HepG2 (cell line): ENCODE data around the gene ZNF431. TPM values are rescaled to one million over a fixed set of nuclear protein-coding genes. Genes with fewer than 3 reads are reported as not detected.

Experiments used
- ADNP ChIP-seq: sonication (generic); formaldehyde crosslinking; IDR thresholded peaks from 2 replicates; pipeline ENCODE4 v1.4.0; 2020; ENCODE audit warnings: missing genetic modification reagents
- AHR ChIP-seq: IDR thresholded peaks from 2 replicates; pipeline ENCODE4 v1.6.1; 2018; ENCODE audit warnings: missing genetic modification reagents, missing compliant biosample characterization
- EZH2 ChIP-seq: conservative IDR thresholded peaks from 2 replicates; pipeline ENCODE4 v1.6.1; 2012; ENCODE audit warnings: mild to moderate bottlenecking, low read depth, low read length, moderate library complexity
- GZF1 ChIP-seq: sonication (generic); formaldehyde crosslinking; IDR thresholded peaks from 2 replicates; pipeline ENCODE4 v1.5.1; 2020; ENCODE audit warnings: mild to moderate bottlenecking, missing genetic modification reagents
- HMGA1 ChIP-seq: sonication (generic); formaldehyde crosslinking; conservative IDR thresholded peaks from 2 replicates; pipeline ENCODE4 v1.4.0; 2020; ENCODE audit warnings: missing genetic modification reagents
- IKZF5 ChIP-seq: IDR thresholded peaks from 2 replicates; pipeline ENCODE4 v1.6.1; 2018; ENCODE audit warnings: missing genetic modification reagents, mild to moderate bottlenecking, missing compliant biosample characterization
- MIXL1 ChIP-seq: IDR thresholded peaks from 2 replicates; pipeline ENCODE4 v1.6.1; 2016
- NR2F2 ChIP-seq: IDR thresholded peaks from 2 replicates; pipeline ENCODE4 v1.6.1; 2012; ENCODE audit warnings: low read depth, inconsistent platforms, borderline replicate concordance
- SSRP1 ChIP-seq: IDR thresholded peaks from 2 replicates; pipeline ENCODE4 v1.6.1; 2016; ENCODE audit warnings: control low read depth
- STAT6 ChIP-seq: sonication (generic); formaldehyde crosslinking; IDR thresholded peaks from 2 replicates; pipeline ENCODE4 v1.4.0; 2020; ENCODE audit warnings: missing genetic modification reagents, mild to moderate bottlenecking, borderline replicate concordance
- TARDBP ChIP-seq: sonication (generic); formaldehyde crosslinking; IDR thresholded peaks from 2 replicates; pipeline ENCODE4 v1.8.0; 2022; ENCODE audit warnings: mild to moderate bottlenecking, missing genetic modification reagents
- TBL1XR1 ChIP-seq: fragments of 150-350 bp; IDR thresholded peaks from 2 replicates; pipeline ENCODE4 v1.6.1; 2014; ENCODE audit warnings: borderline replicate concordance, low read length; ENCODE audit not compliant: partially characterized antibody
- THAP11 ChIP-seq: IDR thresholded peaks from 2 replicates; pipeline ENCODE4 v1.6.1; 2016; ENCODE audit warnings: missing biosample characterization, missing genetic modification reagents
- XBP1 ChIP-seq: sonication (generic); formaldehyde crosslinking; IDR thresholded peaks from 2 replicates; pipeline ENCODE4 v1.5.0; 2020; ENCODE audit warnings: missing genetic modification reagents
- XRCC5 ChIP-seq: fragments of 200-400 bp; formaldehyde crosslinking; optimal IDR thresholded peaks from 2 replicates; pipeline ENCODE3; 2017; ENCODE audit warnings: mild to moderate bottlenecking, low read length
- YY1 ChIP-seq: IDR thresholded peaks from 2 replicates; pipeline ENCODE4 v1.6.1; 2011; ENCODE audit warnings: low read length, low read depth, moderate library complexity, mild to moderate bottlenecking; ENCODE audit not compliant: insufficient read depth, insufficient replicate concordance
- ZNF142 ChIP-seq: sonication (generic); formaldehyde crosslinking; IDR thresholded peaks from 2 replicates; pipeline ENCODE4 v1.4.0; 2020; ENCODE audit warnings: missing genetic modification reagents
- ZNF367 ChIP-seq: sonication (generic); formaldehyde crosslinking; IDR thresholded peaks from 2 replicates; pipeline ENCODE4 v1.4.0; 2020; ENCODE audit warnings: missing genetic modification reagents, borderline replicate concordance
- ZNF546 ChIP-seq: sonication (generic); formaldehyde crosslinking; conservative IDR thresholded peaks from 2 replicates; pipeline ENCODE4 v1.8.1; 2023; ENCODE audit warnings: mild to moderate bottlenecking, missing genetic modification reagents
- ZNF639 ChIP-seq: conservative IDR thresholded peaks from 2 replicates; pipeline ENCODE4 v1.6.1; 2018; ENCODE audit warnings: missing genetic modification reagents
- ZNF775 ChIP-seq: sonication (generic); formaldehyde crosslinking; IDR thresholded peaks from 2 replicates; pipeline ENCODE4 v1.4.0; 2020; ENCODE audit warnings: missing genetic modification reagents, mild to moderate bottlenecking, moderate library complexity, borderline replicate concordance
- polyA plus RNA-seq, 8 experiments: library from polyadenylated mRNA; depleted of rRNA in 3 of 8; stranded (reverse) in 7 of 8; unstranded in 1 of 8; fragments of >200 nt; fragmentation: Illumina TruSeq in 4 of 8; extraction: Trizol in 4 of 8; gene quantifications; 2 replicates each; pipeline versions ENCODE4 v1.2.1 to v1.2.3, GENCODE V29; 2011 to 2016; ENCODE audit warnings: low read depth in 4 of 8, missing spikeins in 1 of 8, mixed read lengths in 1 of 8; ENCODE audit not compliant: insufficient read depth in 1 of 8
- total RNA-seq, 5 experiments: library from RNA; depleted of rRNA; stranded (reverse); fragments of >200 nt; fragmentation: Illumina TruSeq; extraction: Trizol; gene quantifications; 2 replicates each; pipeline ENCODE4 v1.2.3, GENCODE V29; 2016; ENCODE audit warnings: low read depth in 1 of 5

ZNF431 gene
- total and polyA plus RNA-seq, 2 of the 13 experiments (the other 11 are each of a cell fraction or from before 2014, with no cell fraction given), result 4.4 to 11.8 TPM

GRCh38 chr19:21141787-21142464 is at the start of gene ZNF431 (continued):
- TF ChIP-seq TARDBP (CRISPR knock-in tag), result no peak
- no peak for TF ChIP-seq XBP1
- peak; percentile 51 for TF ChIP-seq THAP11
- no peak for TF ChIP-seq STAT6 (CRISPR knock-in tag)
- no peak for TF ChIP-seq AHR (CRISPR knock-in tag)
- TF ChIP-seq ZNF775 (CRISPR knock-in tag), result no peak
- TF ChIP-seq ZNF142 (CRISPR knock-in tag), result no peak
- TF ChIP-seq TBL1XR1, result no peak
- TF ChIP-seq ADNP (CRISPR knock-in tag), result no peak
- no peak for TF ChIP-seq XRCC5
- no peak for TF ChIP-seq ZNF367
- no peak for TF ChIP-seq ZNF546
- TF ChIP-seq YY1, result peak; percentile 78
- no peak for TF ChIP-seq GZF1 (CRISPR knock-in tag)
- TF ChIP-seq EZH2, result no peak
- no peak for TF ChIP-seq NR2F2
- TF ChIP-seq SSRP1 (CRISPR knock-in tag), result no peak
- TF ChIP-seq ZNF639, result no peak
- no peak for TF ChIP-seq HMGA1 (CRISPR knock-in tag)
- TF ChIP-seq MIXL1 (CRISPR knock-in tag), result no peak
- peak; percentile 42; the same call in 1 of the 2 replicates for TF ChIP-seq IKZF5 (CRISPR knock-in tag)
